Stimulated activated naive CD8-positive, alpha-beta T cell treated with anti-CD3 and anti-CD28 coated beads, Interleukin-15, Interleukin-2, amounts not matched to agents 100 ng/mL and 50 ng/mL, for 24 hours (primary cell): ENCODE measurements around the gene ELFN2.
"Not testable (repeated sequence)": the region's sequence is repeated elsewhere in the genome, so short reads cannot be mapped to it uniquely, and the experiment has no call there.

Experiments
- H3K27ac Mint-ChIP-seq: one replicate; pipeline ENCODE4 v1.8.0; 2021; ENCODE audit warnings: mild to moderate bottlenecking, mixed read lengths
- H3K27me3 Mint-ChIP-seq: one replicate; pipeline ENCODE4 v1.8.0; 2021; ENCODE audit warnings: mixed read lengths
- H3K36me3 Mint-ChIP-seq: one replicate; pipeline ENCODE4 v1.8.0; 2021; ENCODE audit warnings: low read depth, mixed read lengths
- H3K4me1 Mint-ChIP-seq: one replicate; pipeline ENCODE4 v1.8.0; 2021; ENCODE audit warnings: low read depth, mixed read lengths
- H3K4me3 Mint-ChIP-seq: one replicate; pipeline ENCODE4 v1.8.0; 2021; ENCODE audit warnings: mild to moderate bottlenecking, mixed read lengths
- H3K9me3 Mint-ChIP-seq: one replicate; pipeline ENCODE4 v1.8.0; 2021; ENCODE audit warnings: mixed read lengths

ELFN2 gene

GRCh38 chr22:37329238-37330140 lies 97.8 kb downstream of the ELFN2 start:
- Mint-ChIP-seq H3K36me3 (no peaks in the 10 kb centered on the region), H3K27me3 (peaks cover 43% of the 10 kb centered on the region), H3K27ac (no peak overlapping the region), H3K4me1 (peaks cover 5% of the 10 kb centered on the region), H3K4me3 (no peak overlapping the region), H3K9me3 (no peaks in the 10 kb centered on the region)

GRCh38 chr22:37328538-37329237 lies 98.6 kb downstream of the ELFN2 start:
- not testable (repeated sequence) for H3K9me3 Mint-ChIP-seq, H3K27ac Mint-ChIP-seq, H3K36me3 Mint-ChIP-seq, H3K4me3 Mint-ChIP-seq, H3K4me1 Mint-ChIP-seq
- H3K27me3 Mint-ChIP-seq: peaks cover 44% of the 10 kb centered on the region

- Mint-ChIP-seq H3K27me3 (peaks cover 46% of the 10 kb centered on the region), H3K4me3 (no peak overlapping the region), H3K27ac (no peak overlapping the region), H3K4me1 (no peaks in the 10 kb centered on the region), H3K36me3 (no peaks in the 10 kb centered on the region), H3K9me3 (no peaks in the 10 kb centered on the region)
Observed at GRCh38 chr22:37328017-37328416, 99.3 kb downstream of the ELFN2 start.

GRCh38 chr22:37326726-37327125 lies 100.6 kb downstream of the ELFN2 start:
- no peaks in the 10 kb centered on the region for H3K4me1 Mint-ChIP-seq
- peaks cover 38% of the 10 kb centered on the region for H3K27me3 Mint-ChIP-seq
- no peaks in the 10 kb centered on the region for H3K9me3 Mint-ChIP-seq
- no peak overlapping the region for H3K4me3 Mint-ChIP-seq
- H3K36me3 Mint-ChIP-seq: no peaks in the 10 kb centered on the region
- no peak overlapping the region for H3K27ac Mint-ChIP-seq

- H3K4me1 Mint-ChIP-seq: no peaks in the 10 kb centered on the region
- no peak overlapping the region for H3K27ac Mint-ChIP-seq
- H3K9me3 Mint-ChIP-seq: no peaks in the 10 kb centered on the region
- no peak overlapping the region for H3K4me3 Mint-ChIP-seq
- H3K27me3 Mint-ChIP-seq: peaks cover 38% of the 10 kb centered on the region
- no peaks in the 10 kb centered on the region for H3K36me3 Mint-ChIP-seq
Observed at GRCh38 chr22:37325039-37325395, 102.3 kb downstream of the ELFN2 start.

GRCh38 chr22:37324340-37325038 lies 102.8 kb downstream of the ELFN2 start:
- peaks cover 37% of the 10 kb centered on the region for H3K27me3 Mint-ChIP-seq
- H3K4me3 Mint-ChIP-seq: no peak overlapping the region
- no peaks in the 10 kb centered on the region for H3K4me1 Mint-ChIP-seq
- H3K9me3 Mint-ChIP-seq: no peaks in the 10 kb centered on the region
- H3K27ac Mint-ChIP-seq: no peak overlapping the region
- H3K36me3 Mint-ChIP-seq: no peaks in the 10 kb centered on the region

GRCh38 chr22:37320726-37321677 lies 106.3 kb downstream of the ELFN2 start:
- no peaks in the 10 kb centered on the region for H3K9me3 Mint-ChIP-seq
- no peak overlapping the region for H3K4me3 Mint-ChIP-seq
- H3K27ac Mint-ChIP-seq: no peak overlapping the region
- H3K4me1 Mint-ChIP-seq: peaks cover 14% of the 10 kb centered on the region
- no peaks in the 10 kb centered on the region for H3K36me3 Mint-ChIP-seq
- H3K27me3 Mint-ChIP-seq: peaks cover 13% of the 10 kb centered on the region

- H3K27ac Mint-ChIP-seq: no peak overlapping the region
- H3K9me3 Mint-ChIP-seq: no peaks in the 10 kb centered on the region
- H3K27me3 Mint-ChIP-seq: peaks cover 12% of the 10 kb centered on the region
- peaks cover 25% of the 10 kb centered on the region for H3K4me1 Mint-ChIP-seq
- H3K4me3 Mint-ChIP-seq: no peak overlapping the region
- no peaks in the 10 kb centered on the region for H3K36me3 Mint-ChIP-seq
Observed at GRCh38 chr22:37319469-37319868, 107.8 kb downstream of the ELFN2 start.

GRCh38 chr22:37318364-37319109 lies 108.7 kb downstream of the ELFN2 start:
- Mint-ChIP-seq H3K27ac (no peak overlapping the region), H3K36me3 (no peaks in the 10 kb centered on the region), H3K4me3 (no peak overlapping the region), H3K9me3 (no peaks in the 10 kb centered on the region), H3K27me3 (peaks cover 3% of the 10 kb centered on the region), H3K4me1 (peaks cover 34% of the 10 kb centered on the region)
